GM19372 (cell line): ENCODE data around the gene FXYD7.

Experiments
- ATAC-seq: cut with Tn5 transposase; IDR thresholded peaks from one replicate; pipeline ENCODE4 v1.9.1; 2021; ENCODE audit warnings: mild to moderate bottlenecking, low read depth, moderate library complexity; ENCODE audit not compliant: unreplicated experiment

FXYD7 gene

DNA sequence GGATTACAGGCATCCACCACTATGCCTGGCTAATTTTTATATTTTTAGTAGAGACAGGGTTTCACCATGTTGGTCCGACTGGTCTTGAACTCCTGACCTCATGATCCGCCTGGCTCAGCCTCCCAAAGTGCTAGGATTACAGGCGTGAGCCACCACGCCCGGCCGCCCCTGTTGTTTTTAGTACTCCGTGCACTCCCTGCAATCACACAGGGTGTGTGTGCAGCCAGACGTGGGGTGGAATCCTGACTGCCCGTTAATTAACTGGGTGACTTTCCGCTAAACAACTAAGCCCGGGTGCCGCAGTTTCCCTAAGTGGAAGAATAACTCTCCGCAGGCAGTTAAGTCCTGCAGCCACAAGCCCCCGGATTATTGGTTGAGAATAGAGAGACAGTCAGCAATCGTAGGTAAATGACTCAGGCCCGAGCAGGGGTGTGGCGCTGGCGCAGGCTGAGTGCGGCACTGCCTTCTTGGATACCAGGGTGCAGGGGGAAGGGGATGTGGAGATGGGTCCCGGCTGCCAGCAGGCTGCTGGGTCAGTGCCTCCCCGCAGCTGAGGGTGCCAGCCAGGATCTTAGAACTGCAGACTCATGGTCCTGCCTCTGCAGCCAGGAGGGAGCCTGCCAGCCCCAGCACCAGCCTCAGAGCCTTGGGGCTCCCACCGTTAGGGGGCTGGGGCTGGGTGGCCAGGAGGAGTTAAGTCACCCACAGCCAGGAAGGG lies 33.5 kb upstream of the FXYD7 start:
- ATAC-seq = no peak

DNA sequence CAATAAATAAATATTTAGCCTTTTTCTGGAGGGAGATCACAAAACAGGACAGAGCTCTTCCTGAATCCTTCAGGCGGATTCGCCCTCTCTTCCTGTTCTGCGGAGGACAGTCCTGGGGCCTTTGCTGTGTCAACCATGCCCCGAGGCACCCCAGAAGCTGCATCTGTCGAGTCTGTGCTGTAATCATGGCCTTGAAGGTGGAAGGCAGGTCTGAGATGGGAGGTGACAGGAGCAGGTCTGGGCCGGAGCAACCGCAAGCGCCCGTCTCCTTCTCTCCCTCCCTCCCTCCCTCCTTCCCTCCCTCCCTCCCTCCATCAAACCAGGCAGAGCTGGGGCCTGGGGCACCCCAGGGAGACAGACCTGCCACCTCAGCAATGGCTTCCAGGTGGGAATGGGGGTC lies 32.1 kb upstream of the FXYD7 start:
- ATAC-seq = no peak

DNA sequence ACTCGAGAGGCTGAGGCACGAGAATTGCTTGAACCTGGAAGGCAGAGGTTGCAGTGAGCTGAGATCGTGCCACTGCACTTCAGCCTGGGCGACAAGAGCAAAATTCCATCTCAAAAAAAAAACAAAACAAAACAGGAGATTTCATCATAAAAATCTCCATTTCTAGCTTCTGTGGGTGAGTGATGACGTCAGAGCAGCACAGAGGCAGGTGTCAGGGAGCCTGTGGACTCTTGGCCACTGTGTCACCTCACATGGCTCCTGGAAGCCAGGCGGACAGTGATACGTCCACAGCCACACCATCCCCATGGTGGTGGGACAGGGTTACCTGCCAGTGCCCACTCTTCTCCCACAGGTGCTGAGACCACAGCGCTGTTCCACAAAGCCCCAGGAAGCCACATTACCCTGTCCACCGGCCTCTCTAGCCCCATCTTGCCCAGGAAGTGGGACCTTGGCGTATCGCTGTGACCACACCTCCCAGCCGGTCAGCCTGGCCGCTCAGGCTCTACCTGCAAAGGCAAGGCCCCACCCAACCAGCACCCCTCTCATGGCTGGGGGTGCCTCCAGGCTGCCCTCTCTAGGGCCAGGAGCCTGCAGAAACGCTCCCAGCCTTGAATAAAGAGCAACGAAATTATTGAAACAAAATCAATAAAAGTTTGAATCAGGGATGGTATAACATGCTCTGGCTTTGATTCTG lies 29.9 kb upstream of the FXYD7 start:
- no peak for ATAC-seq

DNA sequence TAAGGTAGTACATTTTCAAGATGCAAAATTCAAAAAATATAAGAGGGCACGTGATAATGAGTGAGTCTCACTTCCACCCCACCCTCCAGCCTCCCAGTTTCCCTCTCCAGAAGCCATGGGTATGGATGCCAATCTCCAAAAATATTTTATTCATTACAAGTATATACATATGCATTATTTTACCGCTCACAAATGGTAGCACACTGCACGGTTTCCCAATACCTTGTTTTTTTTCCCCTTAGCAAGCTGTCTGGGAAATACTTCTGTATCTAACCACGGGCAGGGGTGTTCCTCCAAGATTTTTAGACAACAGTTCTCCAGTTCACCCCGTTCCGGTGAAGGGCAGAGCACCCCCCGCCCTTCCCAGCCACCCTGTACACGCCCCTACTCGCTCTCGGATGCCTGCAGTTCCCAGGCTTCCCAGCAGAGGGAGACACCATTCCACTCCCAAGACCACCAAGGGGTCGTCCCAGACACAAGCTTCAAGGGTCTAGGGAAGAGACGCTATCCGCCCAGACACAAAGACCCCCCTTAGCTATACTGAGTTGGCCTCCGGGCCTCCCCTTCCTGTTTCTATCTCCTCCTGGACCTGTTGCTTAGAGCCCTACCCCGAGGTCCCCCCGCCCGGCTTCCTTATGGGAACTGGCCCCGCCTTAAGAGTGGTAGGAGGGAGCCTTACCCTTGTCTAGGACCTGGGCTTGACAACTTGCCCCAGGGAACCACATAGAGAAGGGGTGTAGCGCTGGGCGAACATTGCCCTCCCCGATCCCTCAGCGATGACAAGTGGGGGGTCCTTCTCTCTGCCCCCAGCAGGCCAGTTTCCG lies 28.5 kb upstream of the FXYD7 start:
- no peak for ATAC-seq

DNA sequence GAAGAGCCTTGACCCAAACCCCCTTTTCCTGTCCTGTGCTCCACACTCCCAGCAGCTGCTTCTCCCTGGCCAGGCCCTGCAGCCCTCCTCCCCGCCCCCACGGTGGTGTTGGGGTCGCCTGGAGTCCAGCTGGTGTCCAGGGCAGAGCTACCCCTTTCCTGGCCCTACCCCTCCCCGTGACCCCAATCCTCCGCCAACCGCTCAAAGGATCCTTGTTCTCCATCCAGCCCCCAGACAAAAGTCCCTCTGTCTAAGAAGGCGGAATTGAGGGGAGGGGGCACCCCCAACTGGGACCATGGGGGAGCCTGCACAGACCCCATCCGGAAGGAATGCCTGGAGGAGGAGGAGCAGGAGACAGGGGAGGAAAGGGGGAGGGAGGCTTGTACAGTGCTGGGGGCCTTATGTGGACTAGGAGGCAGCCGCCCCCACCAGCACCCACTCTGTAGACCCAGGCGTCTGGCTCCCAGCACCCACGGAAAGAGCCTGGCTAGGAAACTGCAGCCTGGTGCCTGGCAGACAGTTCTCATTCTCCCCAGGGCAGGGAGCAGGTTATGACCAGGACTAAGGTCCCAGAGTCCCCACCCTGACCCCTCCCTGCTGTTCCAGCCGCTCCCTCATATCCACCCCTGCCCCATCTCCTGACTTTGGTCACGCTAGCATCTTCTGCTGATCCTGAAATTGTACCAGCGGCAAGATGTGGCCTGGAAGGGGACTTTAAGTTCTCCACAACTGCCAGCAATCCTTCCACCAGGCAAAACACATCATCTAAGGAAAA lies 27.7 kb upstream of the FXYD7 start, which contains the start of gene FXYD3:
Gene FXYD3 (plus strand): TSS at position 647 of the 775 bp plus-strand sequence. CDS start 3,554 bp downstream, outside the sequence.
- no peak for ATAC-seq

DNA sequence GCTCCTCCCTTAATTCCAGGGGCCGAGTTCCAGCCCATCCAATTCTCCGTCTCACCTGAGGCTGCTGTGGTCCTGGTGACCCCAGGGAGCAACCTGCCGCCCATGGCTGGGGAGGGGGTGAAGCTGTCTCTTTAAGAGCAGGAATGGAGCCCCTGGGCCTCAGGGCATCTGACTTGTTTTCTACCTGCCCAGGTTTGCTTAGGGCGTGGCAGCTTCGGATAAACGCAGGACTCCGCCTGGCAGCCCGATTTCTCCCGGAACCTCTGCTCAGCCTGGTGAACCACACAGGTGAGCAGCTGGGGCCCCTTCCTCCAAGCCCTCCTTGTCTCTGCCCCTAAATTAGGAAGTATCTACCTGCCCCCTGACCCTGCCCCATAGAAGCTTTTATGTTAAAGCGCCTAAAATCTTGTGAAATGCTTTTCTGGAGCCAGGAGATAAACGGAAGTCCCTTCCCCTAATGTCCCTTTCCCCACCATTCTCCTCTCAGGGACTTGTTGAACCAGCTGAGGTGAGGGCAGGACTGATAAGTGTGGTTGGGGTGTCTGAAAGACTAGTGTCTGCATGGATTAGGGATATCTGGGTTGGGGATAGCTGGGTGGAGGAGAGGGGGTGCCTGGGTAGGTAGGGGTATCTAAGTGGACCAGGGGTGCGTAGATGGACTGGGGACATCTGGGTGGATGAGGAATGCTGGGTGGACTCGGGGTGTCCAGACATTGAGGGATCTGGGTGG lies 26.8 kb upstream of the FXYD7 start:
- ATAC-seq = no peak

DNA sequence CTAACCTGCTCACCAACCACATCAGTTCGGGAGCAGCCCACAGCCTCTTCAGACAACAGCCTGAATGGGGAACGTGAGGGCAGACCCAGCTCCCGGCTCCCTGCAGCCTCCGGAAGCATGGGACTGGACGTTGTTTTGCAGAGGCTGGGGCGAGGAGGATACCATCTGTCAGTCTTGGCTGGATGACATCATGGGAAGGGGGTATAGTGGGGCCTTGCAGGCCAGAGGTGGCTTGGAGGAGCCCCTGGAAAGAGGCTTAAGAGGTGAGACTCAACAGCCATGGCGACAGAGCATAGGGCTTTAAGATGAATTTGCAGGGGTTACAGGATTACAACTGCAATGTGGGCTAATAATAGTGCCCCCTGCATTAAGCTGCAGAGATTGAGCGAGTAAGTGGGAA lies 25.9 kb upstream of the FXYD7 start:
- no peak for ATAC-seq

DNA sequence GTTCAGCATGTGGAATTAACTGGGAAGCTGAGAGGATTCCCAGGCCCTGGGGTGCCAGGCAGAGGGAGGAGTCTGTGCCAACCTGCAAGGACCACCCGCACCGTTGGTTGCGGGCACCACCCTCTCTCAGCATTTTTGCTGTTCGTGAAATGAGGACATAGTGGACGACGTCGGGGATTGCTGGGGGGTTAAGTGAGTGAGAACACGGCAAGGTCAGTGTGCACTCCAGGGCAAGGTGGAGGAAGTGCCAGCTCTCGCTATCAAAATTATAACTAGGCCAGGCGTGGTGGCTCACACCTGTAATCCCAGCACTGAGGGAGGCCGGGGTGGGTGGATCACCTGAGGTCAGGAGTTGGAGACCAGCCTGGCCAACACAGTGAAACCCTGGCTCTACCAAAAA lies 25.3 kb upstream of the FXYD7 start:
- no peak for ATAC-seq

DNA sequence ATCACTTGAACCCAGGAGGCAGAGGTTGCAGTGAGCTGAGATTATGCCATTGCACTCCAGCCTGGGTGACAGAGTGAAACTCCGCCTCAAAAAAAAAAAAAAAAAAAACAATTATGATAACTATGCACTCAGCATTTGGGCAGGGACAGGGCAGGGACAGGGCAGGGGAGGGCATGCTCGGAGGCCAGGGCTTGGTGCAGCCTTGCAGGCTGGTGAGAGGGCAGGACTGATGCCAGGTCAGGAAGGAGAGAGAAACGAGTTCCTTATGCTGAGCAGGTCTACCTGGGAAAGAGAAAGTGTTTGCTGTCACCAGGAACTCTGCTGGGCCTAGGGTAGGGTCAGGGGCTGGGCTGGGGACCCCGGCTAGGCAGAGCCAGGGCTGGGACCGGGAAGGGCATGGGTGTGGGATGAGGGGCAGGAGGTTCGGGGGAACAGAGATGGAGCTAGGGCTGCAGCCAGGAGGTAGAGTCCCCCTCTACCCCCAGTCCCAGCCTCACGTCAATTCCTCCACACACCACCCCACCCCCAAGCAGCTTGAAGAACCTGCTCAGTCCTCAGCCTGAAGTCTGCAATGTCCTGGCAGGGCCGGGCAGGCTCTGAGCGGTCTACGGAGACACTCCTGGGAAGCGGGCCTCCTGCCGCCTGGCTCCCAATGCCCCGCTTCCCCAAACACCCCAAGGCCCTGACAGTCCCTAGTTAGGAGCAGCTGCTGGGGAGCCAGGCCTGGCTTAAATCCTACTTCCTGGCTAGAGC lies 24.6 kb upstream of the FXYD7 start:
- no peak for ATAC-seq

DNA sequence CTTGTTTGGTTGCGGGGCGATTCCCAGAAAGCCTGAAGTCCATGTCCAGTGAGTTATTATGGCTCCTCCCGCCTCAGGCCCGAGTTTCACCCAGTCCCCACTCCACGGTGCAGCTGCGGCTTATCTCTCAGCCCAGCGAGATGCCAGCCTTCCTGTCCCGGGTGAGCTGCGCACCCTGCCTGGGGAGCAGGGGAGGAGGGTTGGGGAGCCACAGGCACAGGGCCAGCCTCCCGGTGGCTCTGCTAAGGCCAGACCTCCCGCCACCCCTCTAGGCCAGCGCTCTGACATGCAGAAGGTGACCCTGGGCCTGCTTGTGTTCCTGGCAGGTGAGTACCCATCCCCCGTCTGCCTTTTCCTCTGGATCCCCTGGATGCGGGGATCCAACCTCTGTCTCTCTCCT lies 24.0 kb upstream of the FXYD7 start:
- no peak for ATAC-seq

DNA sequence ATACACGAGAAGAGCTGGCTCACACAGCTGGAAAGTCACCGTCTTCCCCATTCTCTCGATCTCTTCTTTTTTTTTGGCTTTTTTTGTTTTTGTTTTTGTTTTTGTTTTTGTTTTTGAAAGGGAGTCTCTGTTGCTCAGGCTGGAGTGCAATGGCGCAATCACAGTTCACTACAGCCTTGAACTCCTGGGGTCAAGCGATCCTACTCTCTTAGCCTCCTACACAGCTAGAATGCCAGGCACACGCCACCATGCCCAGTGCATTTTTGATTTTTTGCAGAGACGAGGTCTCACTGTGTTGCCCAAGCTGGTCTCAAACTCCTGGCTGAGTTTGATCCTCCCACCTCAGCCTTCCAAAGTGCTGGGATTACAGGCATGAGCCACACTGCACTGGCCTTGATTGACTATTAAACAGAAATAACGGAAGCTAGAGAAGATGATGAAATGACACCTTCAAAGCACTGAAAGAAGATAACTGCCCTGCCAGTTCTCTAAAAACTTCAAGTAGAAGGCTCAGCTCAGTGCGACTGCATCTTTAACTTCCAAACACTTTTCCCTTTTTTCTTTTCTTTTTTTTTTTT lies 23.4 kb upstream of the FXYD7 start:
- ATAC-seq = no peak

DNA sequence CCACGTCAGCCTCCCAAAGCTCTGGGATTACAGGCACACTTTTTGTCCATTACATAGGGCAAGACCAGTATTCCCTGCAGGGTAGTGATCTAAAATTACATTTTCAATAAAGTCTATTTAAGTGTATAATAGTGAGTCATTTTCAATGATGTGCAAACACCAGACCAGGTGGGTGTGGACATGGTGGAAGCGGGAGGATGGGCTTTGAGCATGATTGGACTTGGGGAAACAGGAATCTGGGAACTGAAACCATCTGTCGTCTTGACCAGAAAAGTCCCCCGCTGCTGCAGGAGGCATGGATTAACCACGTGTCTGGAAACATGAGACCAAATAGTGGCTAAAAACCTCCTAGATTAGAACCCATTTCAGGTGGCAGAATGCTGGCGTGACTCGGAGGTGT lies 22.6 kb upstream of the FXYD7 start:
- no peak for ATAC-seq

DNA sequence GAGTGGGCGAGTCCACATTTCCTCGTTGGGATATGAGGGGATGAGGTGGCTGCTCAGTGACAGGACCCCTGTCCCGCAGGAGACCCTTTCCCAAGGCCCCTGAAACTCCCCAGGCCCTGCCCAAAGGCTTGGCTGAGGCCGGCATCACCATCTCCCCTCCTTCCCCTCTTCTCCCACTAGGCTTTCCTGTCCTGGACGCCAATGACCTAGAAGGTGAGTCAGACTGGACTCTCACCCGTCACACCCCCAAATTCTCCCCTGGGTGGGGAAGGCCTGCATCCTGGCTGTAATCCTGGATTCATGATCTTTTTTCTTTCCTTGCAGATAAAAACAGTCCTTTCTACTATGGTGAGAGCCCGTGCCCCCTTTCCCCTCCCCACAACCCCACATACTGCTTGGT lies 22.2 kb upstream of the FXYD7 start:
- ATAC-seq = no peak

DNA sequence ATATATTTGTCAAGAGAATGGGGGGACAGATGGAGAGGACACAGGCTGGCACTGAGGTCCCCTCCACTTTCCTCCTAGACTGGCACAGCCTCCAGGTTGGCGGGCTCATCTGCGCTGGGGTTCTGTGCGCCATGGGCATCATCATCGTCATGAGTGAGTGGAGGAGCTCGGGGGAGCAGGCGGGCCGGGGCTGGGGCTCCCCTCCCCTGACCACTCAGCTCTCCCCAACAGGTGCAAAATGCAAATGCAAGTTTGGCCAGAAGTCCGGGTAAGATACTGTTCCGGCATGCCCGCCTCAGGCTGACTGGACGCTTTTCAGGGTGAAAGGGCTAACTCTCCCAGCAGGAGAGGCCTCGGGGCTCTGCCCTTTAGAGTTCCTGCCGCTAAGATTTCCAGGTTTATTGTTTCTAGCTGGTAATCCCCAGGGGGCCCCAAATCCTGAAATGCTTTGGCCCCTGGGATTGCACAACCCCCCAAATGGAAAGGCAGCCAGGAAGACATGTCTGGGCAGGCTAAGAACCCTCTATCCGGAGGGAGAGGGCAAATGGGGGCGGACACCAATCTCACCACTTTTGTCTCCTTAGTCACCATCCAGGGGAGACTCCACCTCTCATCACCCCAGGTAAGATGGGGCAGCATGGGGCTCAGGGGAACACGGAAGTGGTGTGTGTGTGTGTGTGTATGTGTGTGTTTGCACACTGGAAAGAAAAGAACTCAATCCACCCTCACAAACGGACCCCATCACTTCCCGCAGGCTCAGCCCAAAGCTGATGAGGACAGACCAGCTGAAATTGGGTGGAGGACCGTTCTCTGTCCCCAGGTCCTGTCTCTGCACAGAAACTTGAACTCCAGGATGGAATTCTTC lies 20.1 kb upstream of the FXYD7 start:
- no peak for ATAC-seq

DNA sequence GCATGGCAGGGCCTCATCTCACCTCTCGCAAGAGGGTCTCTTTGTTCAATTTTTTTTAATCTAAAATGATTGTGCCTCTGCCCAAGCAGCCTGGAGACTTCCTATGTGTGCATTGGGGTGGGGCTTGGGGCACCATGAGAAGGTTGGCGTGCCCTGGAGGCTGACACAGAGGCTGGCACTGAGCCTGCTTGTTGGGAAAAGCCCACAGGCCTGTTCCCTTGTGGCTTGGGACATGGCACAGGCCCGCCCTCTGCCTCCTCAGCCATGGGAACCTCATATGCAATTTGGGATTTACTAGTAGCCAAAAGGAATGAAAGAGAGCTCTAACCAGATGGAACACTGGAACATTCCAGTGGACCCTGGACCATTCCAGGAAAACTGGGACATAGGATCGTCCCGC lies 19.5 kb upstream of the FXYD7 start:
- no peak for ATAC-seq

DNA sequence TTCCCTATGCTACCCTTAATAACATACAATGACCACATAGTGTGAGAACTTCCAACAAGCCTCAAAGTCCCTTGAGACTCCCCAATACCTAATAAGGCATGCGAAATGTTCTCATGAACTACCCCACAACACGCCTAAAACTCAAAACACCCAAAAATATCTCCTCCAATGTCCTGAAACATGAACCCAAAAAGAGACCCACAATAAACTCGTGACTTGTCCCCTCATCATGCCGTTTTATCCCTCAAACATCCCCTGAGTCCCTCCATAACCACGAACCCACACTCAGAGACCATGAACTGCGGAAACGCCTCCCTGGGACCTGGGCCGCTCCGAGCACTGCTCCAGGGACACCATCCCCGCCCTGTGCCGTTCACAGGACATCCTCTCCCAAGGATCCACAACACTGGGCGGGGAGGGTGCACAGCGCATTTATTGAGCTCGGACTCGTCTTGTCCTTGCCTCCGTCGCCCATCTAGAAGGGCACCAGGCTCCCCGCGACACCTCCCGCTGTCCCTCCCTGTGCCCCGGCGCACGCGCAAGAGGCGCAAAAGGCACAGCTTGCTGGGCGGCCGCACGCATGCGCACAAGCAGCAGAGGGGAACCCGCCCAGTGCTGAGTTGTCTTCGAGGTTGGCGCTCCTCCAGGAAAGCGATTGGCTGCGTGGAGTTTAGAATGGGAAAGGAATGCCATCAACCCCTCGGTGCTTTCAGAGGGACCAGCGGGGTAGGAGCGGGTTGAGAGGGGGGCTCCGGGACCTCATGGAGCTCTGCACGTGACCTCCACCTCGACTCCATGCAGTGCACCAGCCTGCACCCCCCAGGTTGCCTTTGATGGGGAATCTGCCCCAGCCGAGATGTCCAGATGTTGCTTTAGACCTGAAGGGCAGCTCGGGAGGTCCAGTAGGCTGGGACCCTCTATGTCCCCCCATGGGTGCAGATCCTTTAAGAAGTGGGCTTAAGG lies 18.7 kb upstream of the FXYD7 start:
- peak; percentile 72 for ATAC-seq

DNA sequence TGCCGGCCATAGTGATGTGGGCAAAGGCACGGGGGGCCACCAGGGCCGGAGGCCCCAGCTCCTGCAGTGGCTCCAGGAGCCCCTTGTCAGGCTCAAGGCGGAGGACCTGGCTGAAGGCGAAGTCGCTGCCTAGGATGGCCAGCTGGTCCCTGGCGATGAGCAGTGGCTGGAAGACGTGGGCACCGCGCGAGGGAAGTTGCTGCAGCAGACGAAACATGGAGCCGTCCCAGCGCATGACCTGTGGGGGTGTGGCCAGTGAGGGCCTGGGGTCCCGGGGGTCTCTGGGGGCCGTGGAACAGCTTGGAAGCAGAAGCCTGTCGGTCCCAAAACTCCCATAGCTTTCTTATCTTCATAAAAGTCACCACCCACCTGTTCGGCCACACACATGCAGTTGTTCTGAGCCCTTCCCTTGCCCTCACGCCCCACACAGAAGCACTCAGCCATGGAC lies 17.8 kb upstream of the FXYD7 start:
- ATAC-seq = no peak
